Measurements from ENCODE around the gene NCOR2. TPM values are rescaled to one million over a fixed set of nuclear protein-coding genes. Genes with fewer than 3 reads are reported as not detected.

NCOR2 gene
- total and polyA plus RNA-seq, 2 of the 8 experiments (the other 6 are each of a cell fraction or from before 2014, with no cell fraction given): 14.8 to 275 TPM

DNA sequence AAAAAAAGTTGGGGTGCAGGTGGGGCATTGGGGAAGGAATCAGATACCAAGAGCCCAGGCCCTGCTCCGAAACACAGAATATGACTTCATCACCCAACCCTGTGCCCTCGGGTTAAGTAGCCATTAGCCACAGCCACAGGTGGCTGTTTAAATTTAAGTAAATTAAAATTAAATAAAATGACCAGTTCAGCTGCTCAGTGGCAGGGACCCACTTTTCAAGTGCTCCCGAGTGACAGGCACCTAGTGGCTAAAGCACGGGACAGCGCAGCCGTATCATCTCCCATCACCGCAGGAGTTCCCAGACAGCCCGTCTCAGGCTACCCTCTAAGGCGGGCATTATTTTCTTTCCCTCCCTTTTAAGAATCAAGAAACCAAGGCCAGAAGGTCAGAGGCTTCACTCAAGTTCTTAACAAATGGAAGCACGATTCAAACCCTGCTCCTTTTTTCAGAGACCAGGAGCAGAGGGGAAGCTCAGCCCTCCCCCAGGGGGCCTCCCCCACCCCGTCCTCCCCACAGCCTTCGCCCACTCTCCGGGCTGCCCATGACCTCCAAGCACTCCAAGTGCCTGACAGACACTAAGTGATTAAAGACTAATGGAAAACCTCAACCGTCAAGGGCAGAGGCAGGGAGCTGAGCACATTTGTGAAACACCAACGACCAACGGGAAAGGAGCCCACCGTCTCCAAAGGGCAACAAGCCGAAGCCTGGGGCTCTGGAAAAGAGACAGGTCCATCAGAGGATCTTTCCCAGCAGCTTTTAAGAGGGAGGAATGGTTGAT is 5.2 kb downstream of the NCOR2 start (continued):
- no peak for TF ChIP-seq ASH2L (IDR thresholded peaks at IDR 0.05; ENCODE audit: low read length)
- no peak for TF ChIP-seq NANOG (IDR thresholded peaks at IDR 0.05; ENCODE audit: insufficient read depth, low read depth, low read length, poor library complexity, severe bottlenecking)
- TF ChIP-seq TCF12 (IDR thresholded peaks at IDR 0.05; ENCODE audit: low read depth, low read length): no peak

Data from H1 (cell line).